Measurements from ENCODE around the gene DAZAP1.

DAZAP1 gene

GRCh38 chr19:1363599-1363998, 43.8 kb upstream of the DAZAP1 start:
- TF ChIP-seq CTCF (IDR thresholded peaks at IDR 0.05; ENCODE audit: extremely low read depth, insufficient read depth, missing control alignments), result no peak
- peak; percentile 48 for DNase-seq (ENCODE audit: low spot score)
- in situ Hi-C loops (cut with MboI; ENCODE audit: low pct_unique_long_range_greater_than_20kb, low sequenced_read_pairs, unreplicated experiment), result no loop called here

GRCh38 chr19:1364070-1364704, 43.2 kb upstream of the DAZAP1 start:
- TF ChIP-seq CTCF (IDR thresholded peaks at IDR 0.05; ENCODE audit: extremely low read depth, insufficient read depth, missing control alignments), result no peak
- DNase-seq (ENCODE audit: low spot score), result peak; percentile 86
- in situ Hi-C loops (cut with MboI; ENCODE audit: low pct_unique_long_range_greater_than_20kb, low sequenced_read_pairs, unreplicated experiment), result no loop called here

- in situ Hi-C loops (cut with MboI; ENCODE audit: low pct_unique_long_range_greater_than_20kb, low sequenced_read_pairs, unreplicated experiment), result no loop called here
- no peak for DNase-seq (ENCODE audit: low spot score)
- TF ChIP-seq CTCF (IDR thresholded peaks at IDR 0.05; ENCODE audit: extremely low read depth, insufficient read depth, missing control alignments), result no peak
These were observed 41.8 kb upstream of the DAZAP1 start for GRCh38 chr19:1365319-1366269.

- in situ Hi-C loops (cut with MboI; ENCODE audit: low pct_unique_long_range_greater_than_20kb, low sequenced_read_pairs, unreplicated experiment), result no loop called here
- no peak for TF ChIP-seq CTCF (IDR thresholded peaks at IDR 0.05; ENCODE audit: extremely low read depth, insufficient read depth, missing control alignments)
- no peak for DNase-seq (ENCODE audit: low spot score)
These were observed 41.1 kb upstream of the DAZAP1 start for GRCh38 chr19:1366296-1366695.

GRCh38 chr19:1366899-1367870, 40.2 kb upstream of the DAZAP1 start:
- no peak for DNase-seq (ENCODE audit: low spot score)
- in situ Hi-C loops (cut with MboI; ENCODE audit: low pct_unique_long_range_greater_than_20kb, low sequenced_read_pairs, unreplicated experiment), result no loop called here
- TF ChIP-seq CTCF (IDR thresholded peaks at IDR 0.05; ENCODE audit: extremely low read depth, insufficient read depth, missing control alignments), result no peak

- TF ChIP-seq CTCF (IDR thresholded peaks at IDR 0.05; ENCODE audit: extremely low read depth, insufficient read depth, missing control alignments), result no peak
- in situ Hi-C loops (cut with MboI; ENCODE audit: low pct_unique_long_range_greater_than_20kb, low sequenced_read_pairs, unreplicated experiment), result no loop called here
- no peak for DNase-seq (ENCODE audit: low spot score)
These were observed 38.1 kb upstream of the DAZAP1 start for GRCh38 chr19:1369214-1369805.

All from GM13977 (cell line).